ENCODE measurements around the gene RGS7.

Gene RGS7

DNA sequence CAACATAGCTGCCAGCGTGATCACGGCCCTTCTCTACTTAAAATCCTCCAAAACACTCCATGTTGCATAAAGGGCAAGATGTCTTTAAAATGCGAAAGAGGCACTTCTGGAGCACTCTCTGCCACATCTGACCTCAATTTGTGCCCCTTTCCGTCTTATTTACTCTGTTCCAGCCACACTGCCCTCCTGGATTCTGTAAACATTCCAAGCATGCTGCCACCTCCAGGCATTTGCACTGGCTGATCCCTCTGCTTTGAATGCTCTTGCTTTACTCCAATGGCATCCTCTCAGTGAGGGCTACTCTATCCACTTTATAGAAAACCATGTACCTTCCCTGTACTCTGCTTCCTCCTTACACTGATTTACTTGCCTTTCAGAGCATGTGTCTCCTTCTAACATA, 5.3 kb upstream of the RGS7 start:
- Mint-ChIP-seq H3K4me3 (no peak overlapping the region), H3K9me3 (peaks cover 3% of the 10 kb centered on the region), H3K4me1 (peaks cover 12% of the 10 kb centered on the region), H3K36me3 (ENCODE audit: low read depth) (no peaks in the 10 kb centered on the region), H3K27ac (no peak overlapping the region), H3K27me3 (ENCODE audit: low read depth, poor library complexity) (peaks cover 23% of the 10 kb centered on the region)
- DNase-seq: no peak
- TF ChIP-seq, protein P1, sequence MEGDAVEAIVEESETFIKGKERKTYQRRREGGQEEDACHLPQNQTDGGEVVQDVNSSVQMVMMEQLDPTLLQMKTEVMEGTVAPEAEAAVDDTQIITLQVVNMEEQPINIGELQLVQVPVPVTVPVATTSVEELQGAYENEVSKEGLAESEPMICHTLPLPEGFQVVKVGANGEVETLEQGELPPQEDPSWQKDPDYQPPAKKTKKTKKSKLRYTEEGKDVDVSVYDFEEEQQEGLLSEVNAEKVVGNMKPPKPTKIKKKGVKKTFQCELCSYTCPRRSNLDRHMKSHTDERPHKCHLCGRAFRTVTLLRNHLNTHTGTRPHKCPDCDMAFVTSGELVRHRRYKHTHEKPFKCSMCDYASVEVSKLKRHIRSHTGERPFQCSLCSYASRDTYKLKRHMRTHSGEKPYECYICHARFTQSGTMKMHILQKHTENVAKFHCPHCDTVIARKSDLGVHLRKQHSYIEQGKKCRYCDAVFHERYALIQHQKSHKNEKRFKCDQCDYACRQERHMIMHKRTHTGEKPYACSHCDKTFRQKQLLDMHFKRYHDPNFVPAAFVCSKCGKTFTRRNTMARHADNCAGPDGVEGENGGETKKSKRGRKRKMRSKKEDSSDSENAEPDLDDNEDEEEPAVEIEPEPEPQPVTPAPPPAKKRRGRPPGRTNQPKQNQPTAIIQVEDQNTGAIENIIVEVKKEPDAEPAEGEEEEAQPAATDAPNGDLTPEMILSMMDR (IDR thresholded peaks at IDR 0.05): no peak

DNA sequence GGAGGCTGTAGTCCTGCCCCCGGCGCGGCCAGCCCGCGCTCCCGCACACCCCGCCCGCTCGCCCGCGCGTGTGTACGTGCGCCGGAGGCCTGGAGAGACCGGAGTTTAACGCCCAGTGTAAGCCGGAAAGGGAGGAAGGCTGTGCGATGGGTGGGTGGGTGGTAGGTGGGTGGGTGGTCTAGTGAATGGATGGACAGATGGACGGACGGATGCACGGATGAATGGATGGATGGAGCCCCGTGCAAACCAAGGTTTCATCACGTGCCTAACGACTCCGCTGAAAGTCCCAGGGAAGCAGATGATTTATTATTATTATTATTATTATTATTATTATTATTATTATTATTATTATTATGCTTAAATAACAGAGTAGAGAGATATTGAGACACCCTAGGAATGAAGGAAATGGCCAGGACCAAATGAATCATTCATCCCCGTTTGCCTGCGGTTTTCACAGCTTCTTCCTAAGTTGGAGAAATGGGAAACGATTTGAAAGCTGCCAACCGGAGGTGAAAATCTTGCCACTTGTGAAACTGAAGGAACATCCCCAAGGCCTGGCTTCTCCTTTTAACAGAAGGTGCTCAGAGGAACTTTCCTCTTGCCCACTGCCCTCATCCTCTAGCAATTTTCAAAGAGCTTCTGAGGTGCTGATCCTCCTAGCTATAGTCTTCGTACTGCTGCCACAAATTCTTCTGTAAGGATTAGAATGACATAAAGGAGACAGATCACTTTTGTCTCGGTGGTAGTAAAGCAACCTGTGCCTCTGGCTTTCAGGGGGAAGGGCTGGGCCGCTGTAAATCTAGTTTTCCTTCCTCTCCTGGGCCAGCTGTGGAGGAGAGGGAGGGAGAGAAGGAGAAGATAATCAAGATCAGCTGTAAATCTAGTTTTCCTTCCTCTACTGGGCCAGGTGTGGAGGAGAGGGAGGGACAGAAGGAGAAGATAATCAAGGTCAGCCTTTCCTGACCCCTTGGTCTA, 648 bp upstream of the RGS7 start:
- DNase-seq: peak; percentile 9
- H3K27ac Mint-ChIP-seq: peak overlapping the region; percentile 12
- H3K27me3 Mint-ChIP-seq (ENCODE audit: low read depth, poor library complexity): peaks cover 52% of the 10 kb centered on the region
- H3K4me3 Mint-ChIP-seq: peak overlapping the region; percentile 79
- no peaks in the 10 kb centered on the region for H3K36me3 Mint-ChIP-seq (ENCODE audit: low read depth)
- TF ChIP-seq, protein P1 (IDR thresholded peaks at IDR 0.05): no peak
- H3K9me3 Mint-ChIP-seq: no peaks in the 10 kb centered on the region
- H3K4me1 Mint-ChIP-seq: peaks cover 17% of the 10 kb centered on the region

- Mint-ChIP-seq H3K9me3 (no peaks in the 10 kb centered on the region), H3K27ac (no peak overlapping the region), H3K36me3 (ENCODE audit: low read depth) (no peaks in the 10 kb centered on the region), H3K4me1 (peaks cover 17% of the 10 kb centered on the region), H3K4me3 (peak overlapping the region; percentile 93), H3K27me3 (ENCODE audit: low read depth, poor library complexity) (peaks cover 48% of the 10 kb centered on the region)
- TF ChIP-seq, protein P1 (IDR thresholded peaks at IDR 0.05): no peak
- no peak for DNase-seq
Measured at GRCh38 chr1:241356187-241356518, 852 bp downstream of the RGS7 start.

DNA sequence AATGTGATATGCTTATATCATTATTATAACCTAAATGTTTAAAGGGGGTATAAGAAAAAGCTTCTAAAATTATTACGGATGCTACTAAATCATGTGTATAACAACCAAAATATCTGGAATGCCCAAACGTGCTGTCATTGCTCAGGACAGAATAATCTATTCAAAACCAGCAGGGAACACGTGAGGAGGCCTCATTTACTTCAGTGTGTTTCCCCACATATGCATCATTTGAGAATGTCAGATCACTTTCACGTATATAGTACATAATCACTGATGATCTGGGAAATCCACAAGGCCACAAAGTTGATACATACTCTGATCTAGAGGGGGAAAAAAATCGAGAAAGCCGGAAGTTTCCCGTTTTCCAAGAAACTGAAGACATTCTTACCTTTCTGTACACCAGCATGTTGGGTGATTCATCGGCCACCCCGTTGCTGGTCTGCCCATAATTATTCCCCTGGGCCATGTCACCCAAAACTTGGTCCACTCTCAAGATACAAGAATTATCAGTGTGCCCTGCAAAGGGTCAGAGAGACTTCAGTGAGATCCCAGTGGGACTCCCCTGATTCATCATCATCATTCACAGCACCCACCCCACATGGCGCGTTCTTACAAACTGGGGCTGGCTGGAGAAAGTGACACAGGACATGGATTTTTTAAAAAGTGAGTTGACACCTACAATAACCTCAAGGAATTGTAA, 1.5 kb downstream of the RGS7 start:
- no peaks in the 10 kb centered on the region for H3K36me3 Mint-ChIP-seq (ENCODE audit: low read depth)
- peaks cover 17% of the 10 kb centered on the region for H3K4me1 Mint-ChIP-seq
- peaks cover 46% of the 10 kb centered on the region for H3K27me3 Mint-ChIP-seq (ENCODE audit: low read depth, poor library complexity)
- H3K4me3 Mint-ChIP-seq: peak overlapping the region; percentile 30
- DNase-seq: no peak
- TF ChIP-seq, protein P1 (IDR thresholded peaks at IDR 0.05): no peak
- no peak overlapping the region for H3K27ac Mint-ChIP-seq
- no peaks in the 10 kb centered on the region for H3K9me3 Mint-ChIP-seq

DNA sequence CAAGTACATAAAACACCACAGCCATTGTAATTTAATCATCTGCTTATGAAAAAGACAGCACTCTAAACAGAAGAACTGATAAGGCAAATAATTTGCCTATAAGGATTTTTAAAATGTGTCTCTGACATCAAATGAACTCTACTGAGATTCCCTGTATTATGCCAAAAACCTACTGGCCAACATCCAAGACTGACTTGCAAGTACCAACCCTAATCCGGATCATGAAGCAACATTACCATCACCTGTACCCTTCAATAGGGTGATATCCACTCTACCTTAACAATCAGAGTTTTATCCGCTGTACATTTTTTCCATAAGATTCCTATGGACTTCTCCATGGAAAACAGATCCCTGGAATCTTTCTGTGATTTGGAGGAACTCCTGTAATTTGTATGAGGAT, 4.6 kb downstream of the RGS7 start:
- DNase-seq: no peak
- TF ChIP-seq, protein P1 (IDR thresholded peaks at IDR 0.05): no peak
- Mint-ChIP-seq H3K4me3 (no peak overlapping the region), H3K27me3 (ENCODE audit: low read depth, poor library complexity) (peaks cover 32% of the 10 kb centered on the region), H3K27ac (no peak overlapping the region), H3K9me3 (no peaks in the 10 kb centered on the region), H3K36me3 (ENCODE audit: low read depth) (no peaks in the 10 kb centered on the region), H3K4me1 (peaks cover 5% of the 10 kb centered on the region)

All from nephron progenitor cell (in vitro differentiated cells).